ENCODE results near the gene DPEP2. TPM values are rescaled to one million over a fixed set of nuclear protein-coding genes. Genes with fewer than 3 reads are reported as not detected.
A peak's percentile ranks its signal among the peaks of the same experiment; 100 is the strongest.
"Not testable (repeated sequence)": the region's sequence is repeated elsewhere in the genome, so short reads cannot be mapped to it uniquely, and the experiment has no call there.

Gene DPEP2
- total RNA-seq, 8 experiments from 2014 or later: 0.13 to 0.57 (median 0.42) TPM; not detected in 5

- ATAC-seq (replicated peaks in 6 of 8): no peak
- Histone ChIP-seq H3K4me1 (replicated peaks in 1 of 2) (peaks cover 6 to 11% of the 10 kb centered on the region in 2 donors), H3K4me3 (no peak overlapping the region), H3K27ac (no peak overlapping the region)
- 85 to 100% (median 94%) methylated on average over 2 to 9 of the region's 49 CpGs; no CpG with 5 or more reads in 5 of the 10 experiments for WGBS, 10 experiments
- in situ Hi-C loops (cut with MboI; ENCODE audit: low pct_unique_long_range_greater_than_20kb in 2 of 9, low sequenced_read_pairs in 9 of 9, unreplicated experiment in 9 of 9): no loop called here
Observed at GRCh38 chr16:67982011-67982696, 17.1 kb downstream of the DPEP2 start.

GRCh38 chr16:67979955-67980678, 19.2 kb downstream of the DPEP2 start, which contains the start of gene DPEP3:
DPEP3 (minus strand) TSS chr16:67980499; CDS start chr16:67980380, 119 bp downstream.
- 88 to 100% (median 90%) methylated on average over 1 to 22 of the region's 62 CpGs; no CpG with 5 or more reads in 7 of the 10 experiments for WGBS, 10 experiments
- in situ Hi-C loops (cut with MboI; ENCODE audit: low pct_unique_long_range_greater_than_20kb in 2 of 9, low sequenced_read_pairs in 9 of 9, unreplicated experiment in 9 of 9): no loop called here
- H3K27ac ChIP-seq: no peak within 1 kb of the TSS
- no peak within 1 kb of the TSS for H3K4me3 ChIP-seq
- peaks cover 5 to 7% of the 10 kb centered on the region in 2 donors for H3K4me1 ChIP-seq (replicated peaks in 1 of 2)
- no peak for ATAC-seq (replicated peaks in 6 of 8)

DNA sequence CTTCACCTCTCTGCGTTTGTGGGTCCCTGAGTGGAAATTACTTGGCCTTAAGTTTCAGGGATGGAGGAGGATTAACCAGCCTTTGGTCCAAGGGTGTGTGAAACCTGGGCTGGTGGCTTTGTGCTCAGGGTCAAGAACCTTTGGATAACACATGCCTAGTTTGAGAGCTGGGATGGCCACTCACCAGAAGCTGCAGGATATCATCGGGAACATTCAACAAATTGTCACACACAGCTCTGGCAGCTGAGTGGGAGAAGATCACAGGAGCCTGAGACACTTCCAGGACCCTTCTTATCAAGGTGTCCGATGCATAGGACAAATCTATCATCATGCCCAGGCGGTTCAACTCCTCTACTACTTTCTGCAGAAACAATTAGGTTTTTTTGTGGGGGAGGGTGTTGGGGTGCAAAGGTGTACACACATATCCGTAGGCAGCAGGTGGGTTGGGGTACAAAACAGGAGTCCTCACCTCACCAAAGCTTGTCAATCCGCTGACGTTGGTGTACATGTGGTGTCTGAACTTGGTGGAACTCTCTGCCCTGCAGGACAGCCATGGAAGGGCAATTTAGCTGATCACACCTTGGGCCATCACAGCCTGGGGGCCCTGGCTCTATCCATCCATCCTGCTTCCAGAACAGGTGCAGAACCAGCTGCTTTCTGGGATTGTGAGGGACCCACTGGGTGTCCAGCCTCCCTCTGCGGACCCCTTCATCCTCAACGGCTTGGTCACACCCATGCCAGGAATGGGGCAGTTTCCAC, 21.6 kb downstream of the DPEP2 start:
- in situ Hi-C loops (cut with MboI; ENCODE audit: low pct_unique_long_range_greater_than_20kb in 2 of 9, low sequenced_read_pairs in 9 of 9, unreplicated experiment in 9 of 9): no loop called here
- 40 to 94% (median 76%) methylated on average over 1 to 8 of the region's 9 CpGs; no CpG with 5 or more reads in 5 of the 10 experiments for WGBS, 10 experiments
- H3K4me3 ChIP-seq: no peak overlapping the region
- ATAC-seq (replicated peaks in 6 of 8): no peak
- H3K27ac ChIP-seq: no peak overlapping the region
- no peaks in the 10 kb centered on the region for H3K4me1 ChIP-seq (replicated peaks in 1 of 2)

DNA sequence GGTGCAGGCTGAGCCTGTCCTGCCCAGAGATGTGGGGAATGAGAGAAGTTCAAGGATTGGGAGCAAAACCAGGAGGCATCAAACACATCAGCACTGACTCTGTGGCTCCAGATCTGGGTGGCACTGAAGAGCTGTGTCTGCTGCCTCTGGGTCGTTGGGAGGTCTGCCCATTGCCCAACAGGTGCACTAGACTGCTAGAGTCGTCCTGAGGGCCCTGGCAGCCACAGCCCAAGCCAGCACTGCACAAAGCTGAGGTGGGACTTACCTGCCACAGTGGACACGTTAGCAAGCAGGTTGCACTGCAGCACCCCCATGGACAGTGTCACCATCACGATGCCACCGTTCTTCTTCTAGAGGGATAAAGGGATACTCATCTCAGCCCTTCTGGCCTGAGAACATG, 22.3 kb downstream of the DPEP2 start:
- 44% methylated on average over 5 of the region's 5 CpGs; no CpG with 5 or more reads in 9 of the 10 experiments for WGBS, 10 experiments
- in situ Hi-C loops (cut with MboI; ENCODE audit: low pct_unique_long_range_greater_than_20kb in 2 of 9, low sequenced_read_pairs in 9 of 9, unreplicated experiment in 9 of 9): no loop called here
- no peaks in the 10 kb centered on the region for H3K4me1 ChIP-seq (replicated peaks in 1 of 2)
- no peak overlapping the region for H3K27ac ChIP-seq
- no peak overlapping the region for H3K4me3 ChIP-seq
- ATAC-seq (replicated peaks in 6 of 8): no peak

DNA sequence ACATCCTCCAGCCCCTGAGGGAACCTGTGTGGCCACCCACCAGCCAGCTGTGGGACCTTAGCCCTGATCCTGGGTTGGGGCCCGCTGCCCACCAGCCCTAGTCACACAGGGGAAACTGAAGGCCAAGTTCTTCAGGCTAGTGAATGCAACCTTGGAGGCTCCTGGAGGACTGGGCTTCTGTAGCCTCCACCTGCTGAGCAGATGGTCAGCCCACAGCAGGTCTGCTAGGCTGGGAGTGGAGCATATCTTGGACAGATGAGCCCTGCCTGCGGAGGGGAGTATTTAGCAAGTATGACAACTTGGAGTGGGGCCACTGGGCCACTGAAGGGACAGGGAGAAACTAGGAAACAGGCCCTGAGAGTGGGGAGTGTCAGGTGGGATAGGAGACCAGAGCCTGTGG, 23.1 kb downstream of the DPEP2 start:
- H3K4me1 ChIP-seq (replicated peaks in 1 of 2): no peaks in the 10 kb centered on the region
- WGBS, 10 experiments: 50% methylated on average over 1 of the region's 2 CpGs; no CpG with 5 or more reads in 9 of the 10 experiments
- H3K4me3 ChIP-seq: no peak overlapping the region
- ATAC-seq (replicated peaks in 6 of 8): peak in 2 of 8 experiments; percentile 47 to 56
- no peak overlapping the region for H3K27ac ChIP-seq
- in situ Hi-C loops (cut with MboI; ENCODE audit: low pct_unique_long_range_greater_than_20kb in 2 of 9, low sequenced_read_pairs in 9 of 9, unreplicated experiment in 9 of 9): no loop called here

- Histone ChIP-seq H3K27ac (no peak overlapping the region), H3K4me3 (no peak overlapping the region), H3K4me1 (replicated peaks in 1 of 2) (no peaks in the 10 kb centered on the region)
- 0 to 80% (median 65%) methylated on average over 1 to 12 of the region's 14 CpGs; no CpG with 5 or more reads in 3 of the 10 experiments for WGBS, 10 experiments
- ATAC-seq (replicated peaks in 6 of 8): no peak
- in situ Hi-C loops (cut with MboI; ENCODE audit: low pct_unique_long_range_greater_than_20kb in 2 of 9, low sequenced_read_pairs in 9 of 9, unreplicated experiment in 9 of 9): no loop called here
Observed at GRCh38 chr16:67975321-67976105, 23.8 kb downstream of the DPEP2 start.

GRCh38 chr16:67972285-67972684, 27.0 kb downstream of the DPEP2 start:
- H3K4me3 ChIP-seq; ATAC-seq (replicated peaks in 6 of 8); H3K27ac ChIP-seq; in situ Hi-C loops (cut with MboI; ENCODE audit: low pct_unique_long_range_greater_than_20kb in 2 of 9, low sequenced_read_pairs in 9 of 9, unreplicated experiment in 9 of 9); H3K4me1 ChIP-seq (replicated peaks in 1 of 2): not testable (repeated sequence)
- 60 to 100% (median 81%) methylated on average over 1 to 3 of the region's 7 CpGs; no CpG with 5 or more reads in 1 of the 10 experiments for WGBS, 10 experiments

- 80 to 100% (median 89%) methylated on average over 2 to 7 of the region's 9 CpGs; no CpG with 5 or more reads in 2 of the 10 experiments for WGBS, 10 experiments
- Histone ChIP-seq H3K4me3 (no peak overlapping the region), H3K4me1 (replicated peaks in 1 of 2) (peaks cover 0 to 5% of the 10 kb centered on the region in 2 donors), H3K27ac (no peak overlapping the region)
- in situ Hi-C loops (cut with MboI; ENCODE audit: low pct_unique_long_range_greater_than_20kb in 2 of 9, low sequenced_read_pairs in 9 of 9, unreplicated experiment in 9 of 9): no loop called here
- no peak for ATAC-seq (replicated peaks in 6 of 8)
Observed at GRCh38 chr16:67971111-67971510, 28.2 kb downstream of the DPEP2 start.

DNA sequence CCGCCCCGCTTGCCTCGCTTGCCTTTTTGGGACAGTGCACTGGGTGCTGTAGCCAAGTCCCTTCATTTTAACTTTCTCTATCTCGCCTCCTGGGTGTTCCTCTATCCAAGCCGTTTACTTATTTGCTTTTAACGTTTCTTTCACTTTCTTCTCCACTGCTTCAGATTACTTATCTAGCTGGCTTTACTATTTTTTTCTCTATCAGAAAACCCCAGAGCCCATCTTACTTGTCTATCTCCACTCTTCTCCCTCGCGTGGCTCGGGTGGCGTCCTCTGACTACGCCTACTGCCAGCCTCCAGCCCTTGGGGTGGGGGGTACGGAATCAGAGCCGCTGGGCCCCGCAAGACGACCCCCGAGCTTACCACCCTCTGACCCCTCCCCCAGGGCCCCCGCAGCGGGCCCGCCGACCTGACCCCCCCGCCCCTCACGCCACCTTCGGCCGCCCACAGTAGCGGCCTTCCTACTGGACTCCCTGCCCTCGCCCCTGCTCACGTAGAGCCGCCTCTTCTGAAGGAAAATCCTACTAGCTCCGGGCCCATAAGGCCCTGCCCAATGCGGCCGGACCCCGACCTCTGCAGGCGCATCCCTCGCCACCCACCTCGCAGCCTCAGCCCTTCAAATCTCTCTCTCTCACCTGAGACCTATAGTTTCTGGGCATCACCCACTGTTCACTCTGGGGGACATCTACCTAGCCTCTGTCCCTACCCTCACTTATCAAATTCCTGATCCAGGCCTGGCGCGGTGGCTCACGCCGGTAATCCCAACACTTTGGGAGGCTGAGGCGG, 29.8 kb downstream of the DPEP2 start:
- ATAC-seq (replicated peaks in 6 of 8): no peak
- Histone ChIP-seq H3K27ac (no peak overlapping the region), H3K4me1 (replicated peaks in 1 of 2) (peaks cover 0 to 5% of the 10 kb centered on the region in 2 donors), H3K4me3 (peak overlapping the region in 2 of 5 donors; percentile 42 to 61)
- in situ Hi-C loops (cut with MboI; ENCODE audit: low pct_unique_long_range_greater_than_20kb in 2 of 9, low sequenced_read_pairs in 9 of 9, unreplicated experiment in 9 of 9): no loop called here
- 0 to 80% (median 80%) methylated on average over 1 to 7 of the region's 40 CpGs; no CpG with 5 or more reads in 3 of the 10 experiments for WGBS, 10 experiments

- H3K27ac ChIP-seq: peak within 1 kb of the TSS in 1 of 2 donors; percentile 35
- peak; percentile 54 to 84 (median 76) for ATAC-seq (replicated peaks in 6 of 8)
- in situ Hi-C loops (cut with MboI; ENCODE audit: low pct_unique_long_range_greater_than_20kb in 2 of 9, low sequenced_read_pairs in 9 of 9, unreplicated experiment in 9 of 9): no loop called here
- H3K4me3 ChIP-seq: peak within 1 kb of the TSS; percentile 29 to 61 (median 42)
- peaks cover 0 to 5% of the 10 kb centered on the region in 2 donors for H3K4me1 ChIP-seq (replicated peaks in 1 of 2)
- 4 to 40% (median 9%) methylated on average over 1 to 4 of the region's 78 CpGs; no CpG with 5 or more reads in 7 of the 10 experiments for WGBS, 10 experiments
Observed at GRCh38 chr16:67968400-67969253, 30.7 kb downstream of the DPEP2 start, which contains the start of gene SLC12A4. SLC12A4 (minus strand) TSS chr16:67968637; CDS start chr16:67968553, 84 bp downstream.

DNA sequence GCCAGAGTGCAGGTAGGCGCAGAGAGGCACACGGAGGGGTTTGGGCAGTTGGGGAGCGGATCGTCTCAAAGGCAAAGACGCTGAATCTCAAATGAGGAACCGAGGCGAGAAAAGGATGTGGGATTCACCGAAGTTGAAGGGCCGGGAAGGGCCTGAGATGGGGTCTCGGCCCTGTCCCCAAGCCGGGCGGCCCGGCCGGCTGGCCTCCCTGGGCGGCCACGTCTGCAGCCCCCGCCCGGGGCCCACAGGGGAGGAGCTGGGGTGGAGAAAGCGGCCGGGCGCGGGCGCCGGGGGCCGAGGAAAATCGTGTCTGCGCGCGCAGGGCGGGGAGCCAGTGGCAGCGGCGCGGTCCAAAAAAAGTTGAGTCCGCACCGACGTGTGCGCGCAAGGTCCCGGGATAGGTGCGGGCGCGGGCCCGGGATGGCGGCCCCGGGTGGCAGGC, 31.3 kb downstream of the DPEP2 start:
- WGBS, 10 experiments: 0 to 27% (median 0%) methylated on average over 1 to 6 of the region's 45 CpGs; no CpG with 5 or more reads in 6 of the 10 experiments
- peaks cover 0 to 5% of the 10 kb centered on the region in 2 donors for H3K4me1 ChIP-seq (replicated peaks in 1 of 2)
- H3K27ac ChIP-seq: peak overlapping the region in 1 of 2 donors; percentile 35
- peak; percentile 16 to 61 (median 50) for ATAC-seq (replicated peaks in 6 of 8)
- in situ Hi-C loops (cut with MboI; ENCODE audit: low pct_unique_long_range_greater_than_20kb in 2 of 9, low sequenced_read_pairs in 9 of 9, unreplicated experiment in 9 of 9): no loop called here
- peak overlapping the region; percentile 29 to 61 (median 42) for H3K4me3 ChIP-seq

Measured in motor neuron (in vitro differentiated cells).